GM19397 (cell line): Measurements from ENCODE around the gene ACTR10.
"Not testable (repeated sequence)": the region's sequence is repeated elsewhere in the genome, so short reads cannot be mapped to it uniquely, and the experiment has no call there.

Experiments used
- ATAC-seq: cut with Tn5 transposase; IDR thresholded peaks from one replicate; pipeline ENCODE4 v1.9.1; 2021; ENCODE audit warnings: mild to moderate bottlenecking, moderate library complexity; ENCODE audit not compliant: unreplicated experiment

ACTR10 gene

GRCh38 chr14:58215191-58215914 lies 15.4 kb downstream of the ACTR10 start:
- no peak for ATAC-seq

DNA sequence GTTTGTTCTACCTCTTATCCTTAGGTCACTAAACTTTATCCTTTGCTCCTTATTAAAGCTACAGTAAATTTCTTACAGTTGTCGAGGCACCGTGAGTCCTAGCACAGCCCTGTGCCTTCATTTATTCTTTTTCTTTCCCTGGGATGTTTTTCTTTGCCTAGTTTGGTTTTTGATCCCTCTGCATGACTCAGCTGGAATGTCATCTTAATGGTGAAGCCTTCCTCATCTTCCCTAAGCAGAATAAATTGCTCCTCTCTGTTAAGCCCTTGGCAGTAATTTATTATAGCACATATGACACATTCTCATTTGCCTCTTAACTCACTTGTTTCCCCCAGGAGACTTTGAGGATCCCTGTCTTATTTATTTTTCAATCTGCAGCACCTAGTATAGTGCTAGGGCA lies 16.6 kb downstream of the ACTR10 start:
- no peak for ATAC-seq

- ATAC-seq, result no peak
Observed at GRCh38 chr14:58227096-58227819, 27.3 kb downstream of the ACTR10 start.

GRCh38 chr14:58238252-58239243 lies 38.6 kb downstream of the ACTR10 start:
- no peak for ATAC-seq

DNA sequence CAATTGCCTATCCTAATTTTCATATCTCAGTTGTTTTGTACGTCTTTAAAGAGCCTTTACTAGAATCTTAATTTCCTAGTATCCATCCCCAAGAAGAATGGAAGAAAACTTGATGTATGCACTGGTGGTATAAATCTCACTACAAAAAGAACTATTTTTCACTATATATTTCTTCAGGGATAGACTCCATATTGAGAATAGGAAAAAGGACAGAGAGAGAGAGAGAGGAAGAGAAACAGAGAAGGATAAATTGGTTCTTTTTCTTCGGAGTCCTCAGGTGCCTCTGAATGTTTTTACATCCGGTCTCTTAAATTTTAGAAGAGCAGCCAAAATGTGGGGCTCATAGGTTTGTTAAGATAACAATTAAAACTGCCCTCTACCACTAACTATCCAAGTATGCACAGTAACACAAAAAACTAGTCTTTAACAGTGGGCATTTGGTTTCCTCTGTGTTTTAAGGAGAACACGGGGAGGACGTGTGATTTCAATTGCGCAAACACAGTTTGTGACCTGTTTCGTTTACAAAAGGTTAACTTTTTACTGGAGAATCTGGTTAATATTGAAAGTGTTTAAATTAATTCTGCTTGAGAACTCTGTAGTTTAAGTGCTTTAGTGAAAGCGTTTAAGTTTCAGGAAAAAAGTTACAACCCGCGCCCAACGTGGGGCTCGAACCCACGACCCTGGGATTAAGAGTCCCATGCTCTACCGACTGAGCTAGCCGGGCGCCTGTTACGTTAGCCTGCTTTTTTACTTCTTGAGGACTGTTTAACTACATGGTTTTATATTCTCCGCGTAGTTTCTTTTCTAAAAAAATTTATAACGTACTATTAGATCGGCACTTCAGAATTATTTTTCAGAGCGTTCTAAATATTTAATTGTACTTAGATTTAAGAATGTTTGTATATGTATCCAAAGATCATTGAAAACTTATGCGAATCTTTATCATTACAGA lies 39.6 kb downstream of the ACTR10 start:
- ATAC-seq, result no peak

GRCh38 chr14:58243790-58244555 lies 44.0 kb downstream of the ACTR10 start:
- peak; percentile 30 for ATAC-seq

- ATAC-seq, result peak; percentile 92
Observed at GRCh38 chr14:58244556-58245387, 44.8 kb downstream of the ACTR10 start, which contains the start of gene PSMA3. PSMA3 (plus strand) TSS chr14:58244843; CDS start chr14:58244921, 78 bp downstream.

GRCh38 chr14:58245562-58245961 lies 45.6 kb downstream of the ACTR10 start:
- ATAC-seq, result no peak

DNA sequence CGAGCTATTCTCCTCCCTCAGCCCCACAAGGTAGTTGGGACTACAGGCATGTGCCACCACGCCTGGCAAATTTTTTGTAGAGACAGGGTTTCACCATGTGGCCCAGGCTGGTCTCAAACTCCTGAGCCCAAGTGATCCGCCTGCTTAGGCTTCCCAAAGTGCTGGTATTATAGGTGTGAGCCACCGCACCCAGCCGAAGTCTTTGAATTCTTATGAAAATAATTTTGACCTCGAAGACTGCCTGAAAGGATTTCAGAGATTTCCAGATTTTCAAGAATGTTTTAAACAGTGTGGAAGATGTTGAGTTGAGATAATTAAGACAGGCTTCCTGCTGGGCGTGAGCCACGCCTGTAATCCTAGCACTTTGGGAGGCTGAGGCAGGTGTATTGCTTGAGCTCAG lies 49.7 kb downstream of the ACTR10 start:
- ATAC-seq, result no peak

DNA sequence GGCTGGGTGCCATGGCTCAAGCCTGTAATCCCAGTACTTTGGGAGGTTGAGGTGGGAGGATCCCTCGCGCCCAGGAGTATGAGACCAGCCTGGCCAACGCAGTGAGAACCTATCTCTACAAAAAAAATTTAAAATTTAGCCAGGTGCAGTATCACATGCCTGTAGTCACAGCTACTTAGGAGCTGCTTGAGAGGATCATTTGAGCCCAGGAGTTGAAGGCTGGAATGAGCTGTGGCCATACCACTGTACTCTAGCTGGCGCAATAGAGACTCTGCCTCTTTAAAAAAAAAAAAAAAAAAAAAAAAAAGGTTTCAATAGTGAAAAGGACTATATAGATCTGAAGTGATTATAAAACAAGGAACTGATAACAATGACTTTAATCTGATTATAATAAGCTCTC lies 58.2 kb downstream of the ACTR10 start:
- no peak for ATAC-seq

DNA sequence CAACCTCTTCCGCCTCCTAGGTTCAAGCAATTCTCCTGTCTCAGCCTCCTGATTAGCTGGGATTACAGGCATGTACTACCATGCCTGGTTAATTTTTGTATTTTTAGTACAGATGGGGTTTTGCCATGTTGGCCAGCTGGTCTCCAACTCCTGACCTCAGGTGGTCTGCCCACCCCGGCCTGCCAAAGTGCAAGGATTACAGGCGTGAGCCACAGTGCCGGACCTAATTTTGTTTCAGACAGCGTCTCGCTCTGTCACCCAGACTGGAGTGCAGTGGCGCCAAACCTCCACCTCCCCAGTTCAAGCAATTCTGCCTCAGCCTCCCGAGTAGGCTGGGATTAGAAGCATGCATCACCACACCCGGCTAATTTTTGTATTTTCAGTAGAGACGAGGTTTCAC lies 62.1 kb downstream of the ACTR10 start:
- not testable (repeated sequence) for ATAC-seq

- no peak for ATAC-seq
Observed at GRCh38 chr14:58265401-58265800, 65.5 kb downstream of the ACTR10 start.

DNA sequence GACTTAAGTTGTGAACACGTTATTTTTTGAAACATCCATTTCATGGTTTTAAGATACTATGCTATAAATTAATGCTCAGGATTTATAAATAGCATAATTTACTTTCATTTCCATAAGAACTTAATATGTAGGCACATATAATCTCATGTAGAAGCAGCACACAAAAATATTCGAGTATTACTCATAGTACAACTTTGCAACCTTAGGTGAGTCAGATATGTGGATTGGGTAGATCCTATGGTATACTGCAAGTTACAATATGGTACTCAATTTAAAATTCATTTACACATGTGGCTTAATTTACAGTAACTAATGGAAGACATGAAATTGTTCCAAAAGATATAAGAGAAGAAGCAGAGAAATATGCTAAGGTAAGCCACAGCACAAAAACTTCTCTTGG lies 70.7 kb downstream of the ACTR10 start:
- ATAC-seq, result no peak

DNA sequence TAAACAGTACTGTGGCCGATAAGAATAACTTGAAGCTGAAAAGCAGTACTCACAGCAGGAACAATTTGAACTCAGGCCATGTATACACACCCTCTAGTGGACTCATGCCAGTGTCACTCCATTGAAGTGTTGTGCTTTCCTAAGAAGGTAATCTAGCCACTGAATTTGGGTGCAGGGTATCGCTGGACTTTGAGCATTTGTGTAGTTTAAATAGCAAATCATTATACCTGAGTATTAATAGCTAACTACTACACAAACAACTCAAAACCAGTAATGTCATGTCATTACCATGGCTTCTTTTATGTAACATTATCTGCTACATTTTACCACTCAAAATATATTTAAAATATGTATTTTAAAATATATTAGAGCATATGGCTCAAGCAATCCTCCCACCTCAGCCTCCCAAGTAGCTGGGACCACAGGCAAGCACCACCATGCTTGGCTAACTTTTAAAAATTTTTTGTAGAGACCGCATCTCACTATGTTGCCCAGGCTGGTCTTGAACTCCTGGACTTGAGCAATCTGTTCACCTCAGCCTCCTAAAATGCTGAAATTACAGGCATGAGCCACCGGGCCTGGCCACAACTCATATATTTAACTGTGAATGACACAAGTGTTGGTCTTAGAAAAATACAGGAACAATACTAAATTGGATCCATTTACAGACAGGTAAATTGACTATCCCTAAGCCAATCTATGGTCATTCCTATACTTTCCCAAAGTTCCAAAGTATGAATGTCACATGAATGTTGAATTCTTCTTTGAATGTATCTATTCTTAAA lies 72.8 kb downstream of the ACTR10 start:
- ATAC-seq, result no peak

GRCh38 chr14:58274881-58275280 lies 74.9 kb downstream of the ACTR10 start:
- no peak for ATAC-seq

DNA sequence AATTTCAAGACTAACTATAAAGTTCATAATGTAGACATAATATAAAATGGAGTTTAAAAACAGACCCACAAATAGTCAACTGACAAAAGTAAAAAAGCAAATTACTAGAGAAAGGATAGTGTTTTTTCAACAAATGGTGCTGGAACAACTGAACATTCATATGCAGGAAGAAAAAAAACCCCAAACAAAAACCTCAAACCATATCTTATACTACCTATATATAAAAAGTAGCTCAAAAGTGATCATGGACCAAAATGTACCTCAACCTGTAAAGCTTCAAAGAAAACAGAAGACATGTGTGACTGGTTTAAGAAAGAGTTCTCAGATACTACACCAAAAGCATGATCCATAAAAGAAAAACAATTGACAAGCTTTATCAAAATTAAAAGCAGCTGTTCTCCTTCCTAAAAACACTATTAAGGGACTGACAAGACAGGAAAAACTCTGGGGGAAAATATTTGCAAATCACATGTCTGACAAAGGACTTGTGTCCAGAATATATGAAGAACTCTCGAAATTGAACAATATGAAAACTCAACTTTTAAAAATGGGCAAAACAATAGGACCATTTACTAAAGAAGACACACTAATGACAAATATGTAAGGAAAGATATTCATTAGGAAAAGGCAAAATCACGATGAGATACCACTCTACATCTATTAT lies 75.7 kb downstream of the ACTR10 start:
- no peak for ATAC-seq

- ATAC-seq, result no peak
Observed at GRCh38 chr14:58276208-58276607, 76.3 kb downstream of the ACTR10 start.
